Measurements from ENCODE around the gene ADAMTS10. TPM values are rescaled to one million over a fixed set of nuclear protein-coding genes. Genes with fewer than 3 reads are reported as not detected.
A peak's percentile ranks its signal among the peaks of the same experiment; 100 is the strongest.
"Not testable (repeated sequence)": the region's sequence is repeated elsewhere in the genome, so short reads cannot be mapped to it uniquely, and the experiment has no call there.

Gene ADAMTS10
- total RNA-seq, 1 donor from 2014 or later: 29.4 TPM

- H3K9me3 ChIP-seq: peaks cover 8% of the 10 kb centered on the region
- no peak overlapping the region for H3K4me3 ChIP-seq
- no peaks in the 10 kb centered on the region for H3K36me3 ChIP-seq
- intact Hi-C loops (cut with DNase I): no loop called here
- H3K27me3 ChIP-seq: peaks cover 6% of the 10 kb centered on the region
- no peak overlapping the region for H3K27ac ChIP-seq
- no peaks in the 10 kb centered on the region for H3K4me1 ChIP-seq
- TF ChIP-seq CTCF (IDR thresholded peaks at IDR 0.05): no peak
- DNase-seq (no peak), ATAC-seq (peak; percentile 88)
Observed at GRCh38 chr19:8640402-8641004, 30.0 kb upstream of the ADAMTS10 start.

- Histone ChIP-seq H3K4me3 (no peak overlapping the region), H3K36me3 (no peaks in the 10 kb centered on the region), H3K4me1 (no peaks in the 10 kb centered on the region), H3K27me3 (peaks cover 6% of the 10 kb centered on the region), H3K27ac (no peak overlapping the region), H3K9me3 (peaks cover 8% of the 10 kb centered on the region)
- no peak for TF ChIP-seq CTCF (IDR thresholded peaks at IDR 0.05)
- no peak for DNase-seq
- intact Hi-C loops (cut with DNase I): no loop called here
- ATAC-seq: no peak
Observed at GRCh38 chr19:8639821-8640401, 29.4 kb upstream of the ADAMTS10 start.

- H3K27ac ChIP-seq: no peak overlapping the region
- DNase-seq (peak; percentile 67), ATAC-seq (peak; percentile 63)
- no peaks in the 10 kb centered on the region for H3K4me1 ChIP-seq
- H3K27me3 ChIP-seq: peaks cover 6% of the 10 kb centered on the region
- H3K9me3 ChIP-seq: peaks cover 8% of the 10 kb centered on the region
- no peak for TF ChIP-seq CTCF (IDR thresholded peaks at IDR 0.05)
- H3K4me3 ChIP-seq: no peak overlapping the region
- no peaks in the 10 kb centered on the region for H3K36me3 ChIP-seq
- intact Hi-C loops (cut with DNase I): no loop called here
Observed at GRCh38 chr19:8638078-8638619, 27.6 kb upstream of the ADAMTS10 start.

- H3K27ac ChIP-seq; H3K4me3 ChIP-seq; H3K4me1 ChIP-seq; ATAC-seq; intact Hi-C loops (cut with DNase I); H3K9me3 ChIP-seq; H3K27me3 ChIP-seq; H3K36me3 ChIP-seq; DNase-seq: not testable (repeated sequence)
Observed at GRCh38 chr19:8637070-8637469, 26.6 kb upstream of the ADAMTS10 start.

GRCh38 chr19:8635422-8635821, 24.9 kb upstream of the ADAMTS10 start:
- DNase-seq (no peak), ATAC-seq (no peak)
- intact Hi-C loops (cut with DNase I): no loop called here
- no peaks in the 10 kb centered on the region for H3K36me3 ChIP-seq
- no peaks in the 10 kb centered on the region for H3K9me3 ChIP-seq
- no peaks in the 10 kb centered on the region for H3K4me1 ChIP-seq
- no peak overlapping the region for H3K27ac ChIP-seq
- no peak overlapping the region for H3K4me3 ChIP-seq
- no peak for TF ChIP-seq CTCF (IDR thresholded peaks at IDR 0.05)
- H3K27me3 ChIP-seq: no peaks in the 10 kb centered on the region

GRCh38 chr19:8631425-8631819, 20.9 kb upstream of the ADAMTS10 start:
- Histone ChIP-seq H3K4me3 (no peak overlapping the region), H3K9me3 (no peaks in the 10 kb centered on the region), H3K36me3 (no peaks in the 10 kb centered on the region), H3K27me3 (no peaks in the 10 kb centered on the region), H3K4me1 (no peaks in the 10 kb centered on the region), H3K27ac (peak overlapping the region; percentile 55)
- DNase-seq: no peak
- no peak for TF ChIP-seq CTCF (IDR thresholded peaks at IDR 0.05)
- ATAC-seq: peak; percentile 42
- intact Hi-C loops (cut with DNase I): no loop called here

Data from upper lobe of right lung (tissue), 1 donor.